Endothelial cell of umbilical vein (primary cell): Measurements from ENCODE around the gene INKA2. TPM values are rescaled to one million over a fixed set of nuclear protein-coding genes. Genes with fewer than 3 reads are reported as not detected.

ENCODE experiments used
- BruUV-seq: library from RNA; stranded (reverse); fragments of 400-500 nt; replicated peaks from 2 replicates; lab custom pipeline; 2021; lab: Mats Ljungman, UMichigan
- CTCF ChIA-PET: fragments of 300-600, 350-600 bp; sonication (Branson Sonifier 250); formaldehyde crosslinking; loops from one replicate; lab custom pipeline; 2021; ENCODE audit warnings: antibody characterized with exemption, inconsistent platforms; lab: Charles Lee
- POLR2A ChIA-PET: fragments of 300-600, 350-600 bp; sonication (Branson Sonifier 250); formaldehyde crosslinking; loops from one replicate; lab custom pipeline; 2021; ENCODE audit warnings: antibody characterized with exemption, inconsistent platforms; lab: Charles Lee
- DNase-seq: peaks from one replicate; pipeline ENCODE4 v3.0.0-alpha.2; 2011; ENCODE audit warnings: low read depth, low spot score
- FAIRE-seq: peaks from 2 replicates; lab custom pipeline; 2011; peaks lifted over from hg19 to GRCh38; lab: Jason Lieb, UNC
- H2AFZ ChIP-seq: 2 replicates; pipeline ENCODE4 v1.6.0; 2012; ENCODE audit warnings: low read depth, low read length, control low read depth, inconsistent platforms
- H3K27ac ChIP-seq: 2 replicates; pipeline ENCODE4 v1.5.1; 2011; ENCODE audit warnings: low read depth, mild to moderate bottlenecking, control low read depth, low read length, moderate library complexity; ENCODE audit not compliant: insufficient read depth
- H3K27me3 ChIP-seq, 2 experiments: 2 replicates each; pipeline versions ENCODE4 v1.6.0 to v1.6.1; 2011; ENCODE audit warnings: low read length in 2 of 2, mixed read lengths in 1 of 2; ENCODE audit not compliant: control insufficient read depth in 2 of 2, insufficient read depth in 2 of 2
- H3K36me3 ChIP-seq, 2 experiments: 2 replicates in 1 of 2; 3 replicates in 1 of 2; pipeline ENCODE4 v1.5.1; 2011; ENCODE audit warnings: low read length in 2 of 2, mild to moderate bottlenecking in 1 of 2, moderate library complexity in 1 of 2; ENCODE audit not compliant: control insufficient read depth in 2 of 2, insufficient read depth in 2 of 2; ENCODE audit errors: extremely low read depth in 1 of 2
- H3K4me1 ChIP-seq: 3 replicates; pipeline ENCODE4 v1.5.1; 2011; ENCODE audit warnings: mild to moderate bottlenecking, low read length; ENCODE audit not compliant: control insufficient read depth, insufficient read depth; ENCODE audit errors: extremely low read depth
- H3K4me2 ChIP-seq: 2 replicates; pipeline ENCODE4 v1.6.1; 2011; ENCODE audit warnings: low read length, control low read depth, mixed read lengths; ENCODE audit not compliant: insufficient read depth
- H3K4me3 ChIP-seq, 3 experiments: fragments of 200-600 bp in 1 of 3; sonication (generic), shearing (Covaris generic) in 1 of 3; replicated peaks in 1 of 3; 2 replicates each; pipeline ENCODE4 v1.5.1; 2011 to 2016; ENCODE audit warnings: control low read depth in 3 of 3, low read length in 3 of 3, mild to moderate bottlenecking in 2 of 3, inconsistent platforms in 1 of 3, low read depth in 1 of 3, moderate library complexity in 1 of 3; ENCODE audit not compliant: insufficient read depth in 1 of 3
- H3K79me2 ChIP-seq: 2 replicates; pipeline ENCODE4 v1.6.0; 2012; ENCODE audit warnings: low read length, inconsistent platforms; ENCODE audit not compliant: control insufficient read depth, insufficient read depth
- H3K9ac ChIP-seq: replicated peaks from 2 replicates; pipeline ENCODE3; 2011; ENCODE audit warnings: low read length, control low read depth; ENCODE audit not compliant: insufficient read depth; ENCODE audit errors: extremely low read depth
- H3K9me1 ChIP-seq: replicated peaks from 3 replicates; pipeline ENCODE4 v1.6.0; 2011; ENCODE audit warnings: mild to moderate bottlenecking, low read length; ENCODE audit not compliant: control insufficient read depth, insufficient read depth; ENCODE audit errors: extremely low read depth
- H3K9me3 ChIP-seq: replicated peaks from 2 replicates; pipeline ENCODE4 v1.5.1; 2012; ENCODE audit warnings: low read length, inconsistent platforms; ENCODE audit not compliant: control insufficient read depth, insufficient read depth
- H4K20me1 ChIP-seq: replicated peaks from 2 replicates; pipeline ENCODE3; 2011; ENCODE audit warnings: mild to moderate bottlenecking, low read length; ENCODE audit not compliant: control insufficient read depth, insufficient read depth; ENCODE audit errors: extremely low read depth
- EZH2 ChIP-seq: IDR thresholded peaks from 2 replicates; pipeline ENCODE4 v1.6.1; 2012; ENCODE audit warnings: borderline replicate concordance, low read depth, mild to moderate bottlenecking, moderate library complexity, low read length, inconsistent platforms; ENCODE audit not compliant: severe bottlenecking
- FOS ChIP-seq: IDR thresholded peaks from 2 replicates; pipeline ENCODE4 v1.6.1; 2011; ENCODE audit warnings: mild to moderate bottlenecking, low read length, moderate library complexity, borderline replicate concordance; ENCODE audit not compliant: insufficient read depth
- GATA2 ChIP-seq: IDR thresholded peaks from 2 replicates; pipeline ENCODE4 v1.7.0; 2011; ENCODE audit warnings: low read depth, mild to moderate bottlenecking, moderate library complexity, mixed read lengths, low read length; ENCODE audit not compliant: insufficient read length, insufficient read depth
- JUN ChIP-seq: IDR thresholded peaks from 2 replicates; pipeline ENCODE4 v1.6.1; 2011; ENCODE audit warnings: borderline replicate concordance, low read depth; ENCODE audit not compliant: insufficient read length, insufficient read depth
- MAX ChIP-seq: IDR thresholded peaks from 2 replicates; pipeline ENCODE4 v1.6.1; 2011; ENCODE audit not compliant: insufficient read depth, insufficient read length
- MYC ChIP-seq: IDR thresholded peaks from one replicate; pipeline ENCODE4 v1.6.1; 2011; ENCODE audit warnings: mild to moderate bottlenecking, low read depth, low read length
- POLR2A ChIP-seq: IDR thresholded peaks from 2 replicates; pipeline ENCODE4 v1.6.1; 2012; ENCODE audit warnings: low read depth, mild to moderate bottlenecking, control low read depth, low read length
- POLR2AphosphoS5 ChIP-seq: IDR thresholded peaks from 2 replicates; pipeline ENCODE4 v1.6.1; 2012; ENCODE audit warnings: low read depth, mild to moderate bottlenecking, control low read depth, low read length, moderate library complexity; ENCODE audit not compliant: insufficient read depth
- dilution Hi-C: fragments of 300-500 bp; cut with MboI; formaldehyde crosslinking; loops from one replicate; pipeline ENCODE4 v1.15.0; 2019; ENCODE audit warnings: low sequenced_read_pairs; ENCODE audit not compliant: extremely low pct_ligation_motif_present
- intact Hi-C: fragments of 100-400 bp; cut with micrococcal nuclease; formaldehyde crosslinking; loops from one replicate; pipeline ENCODE4 v1.10.0; 2022
- polyA plus RNA-seq, 4 experiments: library from polyadenylated mRNA; depleted of rRNA in 3 of 4; stranded (reverse) in 3 of 4; unstranded in 1 of 4; fragments of >200 nt; gene quantifications; 2 replicates each; pipeline versions ENCODE4 v1.2.1 to v1.2.3, GENCODE V29; 2011 to 2012; ENCODE audit warnings: missing spikeins in 1 of 4
- total RNA-seq: library from RNA; stranded (reverse); gene quantifications from 2 replicates; pipeline ENCODE4 v1.2.3, GENCODE V29; 2021
- TF ChIP-seq, protein P1 (sequence below), 2 donors: IDR thresholded peaks; 1 replicate in 1 of 2; 2 replicates in 1 of 2; pipeline ENCODE4 v1.5.1; 2011; ENCODE audit warnings: low read length in 2 of 2, mild to moderate bottlenecking in 2 of 2, moderate library complexity in 2 of 2, control low read depth in 1 of 2, inconsistent platforms in 1 of 2, low read depth in 1 of 2; ENCODE audit not compliant: insufficient read depth in 1 of 2; ENCODE audit errors: extremely low read depth in 1 of 2

Gene INKA2
- total and polyA plus RNA-seq, 2 donors (not counting 3 experiments of a cell fraction or from before 2014, with no cell fraction given): 2.4 to 7.8 TPM

DNA sequence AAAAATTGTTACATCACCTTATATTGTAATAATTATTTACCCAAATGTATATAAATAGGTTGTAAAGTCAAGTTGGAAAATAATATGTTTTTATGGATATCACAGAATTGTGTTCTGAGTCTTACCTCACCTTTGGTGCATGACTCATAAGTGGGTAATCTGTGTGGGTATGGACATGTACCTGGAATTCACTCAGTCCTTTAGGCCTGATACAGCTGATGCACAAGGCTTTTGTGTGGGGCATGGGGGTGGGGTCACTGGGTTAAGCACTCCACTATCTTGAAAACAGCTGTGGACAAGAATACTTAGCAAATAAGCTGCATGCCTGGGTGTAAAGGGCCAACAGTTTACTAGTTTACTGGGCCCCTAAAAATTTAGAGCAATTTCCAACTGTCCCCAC is 34.4 kb downstream of the INKA2 start:
- intact Hi-C loops (no loop called here), dilution Hi-C loops (no loop called here)
- TF ChIP-seq, protein P1, sequence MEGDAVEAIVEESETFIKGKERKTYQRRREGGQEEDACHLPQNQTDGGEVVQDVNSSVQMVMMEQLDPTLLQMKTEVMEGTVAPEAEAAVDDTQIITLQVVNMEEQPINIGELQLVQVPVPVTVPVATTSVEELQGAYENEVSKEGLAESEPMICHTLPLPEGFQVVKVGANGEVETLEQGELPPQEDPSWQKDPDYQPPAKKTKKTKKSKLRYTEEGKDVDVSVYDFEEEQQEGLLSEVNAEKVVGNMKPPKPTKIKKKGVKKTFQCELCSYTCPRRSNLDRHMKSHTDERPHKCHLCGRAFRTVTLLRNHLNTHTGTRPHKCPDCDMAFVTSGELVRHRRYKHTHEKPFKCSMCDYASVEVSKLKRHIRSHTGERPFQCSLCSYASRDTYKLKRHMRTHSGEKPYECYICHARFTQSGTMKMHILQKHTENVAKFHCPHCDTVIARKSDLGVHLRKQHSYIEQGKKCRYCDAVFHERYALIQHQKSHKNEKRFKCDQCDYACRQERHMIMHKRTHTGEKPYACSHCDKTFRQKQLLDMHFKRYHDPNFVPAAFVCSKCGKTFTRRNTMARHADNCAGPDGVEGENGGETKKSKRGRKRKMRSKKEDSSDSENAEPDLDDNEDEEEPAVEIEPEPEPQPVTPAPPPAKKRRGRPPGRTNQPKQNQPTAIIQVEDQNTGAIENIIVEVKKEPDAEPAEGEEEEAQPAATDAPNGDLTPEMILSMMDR (IDR thresholded peaks at IDR 0.05; ENCODE audit: extremely low read depth in 1 of 2, insufficient read depth in 1 of 2, low read depth in 1 of 2, low read length in 2 of 2): no peak
- TF ChIP-seq POLR2AphosphoS5 (no peak), JUN (no peak), POLR2A (no peak), MAX (no peak), GATA2 (no peak), MYC (no peak), FOS (no peak), EZH2 (no peak)
- no peaks in the 10 kb centered on the region for H3K9me3 ChIP-seq
- H3K4me2 ChIP-seq: no peak overlapping the region
- H4K20me1 ChIP-seq: no peaks in the 10 kb centered on the region
- no peaks in the 10 kb centered on the region for H3K27me3 ChIP-seq
- H3K9me1 ChIP-seq: no peaks in the 10 kb centered on the region
- H2AFZ ChIP-seq: no peak overlapping the region
- no peak overlapping the region for H3K9ac ChIP-seq
- BruUV-seq: no TSS peak
- H3K4me3 ChIP-seq: no peak overlapping the region
- H3K79me2 ChIP-seq: no peaks in the 10 kb centered on the region
- no peak overlapping the region for H3K27ac ChIP-seq
- ChIA-PET CTCF (interaction anchor here (0.7 to 1.0 kb wide), 2 partner anchors 10 to 14 kb away, joined by 3 read pairs; no protein-coding TSS in a partner anchor), POLR2A (no interaction called here)
- no peak for FAIRE-seq
- no peaks in the 10 kb centered on the region for H3K4me1 ChIP-seq
- peaks cover 2 to 11% of the 10 kb centered on the region in 2 experiments for H3K36me3 ChIP-seq
- no peak for DNase-seq
